Loucy (cell line): ENCODE measurements around the gene PSMC6.

Experiments used
- EZH2phosphoT487 ChIP-seq: fragments of 200-600 bp; IDR thresholded peaks from 2 replicates; pipeline ENCODE4 v1.6.1; 2018; ENCODE audit warnings: antibody characterized with exemption, mild to moderate bottlenecking, moderate library complexity, borderline replicate concordance
- TF ChIP-seq, protein P1 (sequence below): fragments of 200-600 bp; sonication (generic); conservative IDR thresholded peaks from 2 replicates; pipeline ENCODE4 v1.5.1; 2014; ENCODE audit warnings: mild to moderate bottlenecking, antibody characterized with exemption, low read length

DNA sequence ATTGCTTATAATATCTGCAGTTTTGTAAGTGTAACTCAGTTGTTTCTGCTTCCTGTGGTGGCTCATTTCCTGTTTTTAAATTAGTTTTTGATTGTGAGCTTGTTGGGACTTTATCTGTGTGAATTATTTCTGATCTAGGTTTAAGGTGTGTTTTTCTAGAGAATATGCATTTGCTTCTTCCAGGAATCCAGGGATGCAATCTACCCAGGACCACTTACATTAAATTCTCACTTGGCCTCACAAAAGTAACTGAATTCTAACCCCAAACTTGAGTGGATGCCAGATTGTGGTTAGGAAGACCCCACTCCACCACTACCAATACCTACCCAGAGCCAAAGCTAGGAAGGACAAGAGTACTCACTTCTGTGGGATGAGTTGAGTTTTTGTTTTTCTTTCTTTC lies 34.9 kb downstream of the PSMC6 start:
- TF ChIP-seq, protein P1, sequence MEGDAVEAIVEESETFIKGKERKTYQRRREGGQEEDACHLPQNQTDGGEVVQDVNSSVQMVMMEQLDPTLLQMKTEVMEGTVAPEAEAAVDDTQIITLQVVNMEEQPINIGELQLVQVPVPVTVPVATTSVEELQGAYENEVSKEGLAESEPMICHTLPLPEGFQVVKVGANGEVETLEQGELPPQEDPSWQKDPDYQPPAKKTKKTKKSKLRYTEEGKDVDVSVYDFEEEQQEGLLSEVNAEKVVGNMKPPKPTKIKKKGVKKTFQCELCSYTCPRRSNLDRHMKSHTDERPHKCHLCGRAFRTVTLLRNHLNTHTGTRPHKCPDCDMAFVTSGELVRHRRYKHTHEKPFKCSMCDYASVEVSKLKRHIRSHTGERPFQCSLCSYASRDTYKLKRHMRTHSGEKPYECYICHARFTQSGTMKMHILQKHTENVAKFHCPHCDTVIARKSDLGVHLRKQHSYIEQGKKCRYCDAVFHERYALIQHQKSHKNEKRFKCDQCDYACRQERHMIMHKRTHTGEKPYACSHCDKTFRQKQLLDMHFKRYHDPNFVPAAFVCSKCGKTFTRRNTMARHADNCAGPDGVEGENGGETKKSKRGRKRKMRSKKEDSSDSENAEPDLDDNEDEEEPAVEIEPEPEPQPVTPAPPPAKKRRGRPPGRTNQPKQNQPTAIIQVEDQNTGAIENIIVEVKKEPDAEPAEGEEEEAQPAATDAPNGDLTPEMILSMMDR, result no peak
- TF ChIP-seq EZH2phosphoT487, result no peak
